HL-60 (cell line): ENCODE measurements around the gene TLR5.

ENCODE experiments used
- CTCF ChIP-seq: IDR thresholded peaks from one replicate; pipeline ENCODE4 v1.5.1; 2011; ENCODE audit warnings: low read length, control low read depth, inconsistent platforms; ENCODE audit not compliant: insufficient read depth
- TF ChIP-seq, protein P1 (sequence below): IDR thresholded peaks from 2 replicates; pipeline ENCODE4 v1.6.1; 2012; ENCODE audit warnings: low read depth; ENCODE audit not compliant: insufficient replicate concordance

DNA sequence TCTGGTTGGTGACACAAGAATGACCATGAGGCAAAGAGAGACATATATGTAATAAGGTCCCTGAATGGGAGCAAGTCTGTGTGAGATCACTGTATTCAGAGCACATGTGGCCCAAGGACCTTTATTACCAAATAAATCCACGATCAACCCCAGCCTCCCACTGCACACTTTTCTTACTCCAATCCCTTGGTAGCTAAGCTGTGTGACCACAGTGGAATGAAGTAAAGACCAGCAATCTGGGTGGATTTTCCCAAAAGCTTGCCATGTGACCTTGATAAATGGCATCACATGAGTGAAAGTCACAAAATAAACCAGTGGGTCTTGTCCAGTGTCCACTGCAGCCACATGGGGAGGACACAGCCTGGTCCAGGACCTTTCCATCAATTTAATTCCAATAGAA, 36.7 kb upstream of the TLR5 start:
- no peak for TF ChIP-seq CTCF
- TF ChIP-seq, protein P1, sequence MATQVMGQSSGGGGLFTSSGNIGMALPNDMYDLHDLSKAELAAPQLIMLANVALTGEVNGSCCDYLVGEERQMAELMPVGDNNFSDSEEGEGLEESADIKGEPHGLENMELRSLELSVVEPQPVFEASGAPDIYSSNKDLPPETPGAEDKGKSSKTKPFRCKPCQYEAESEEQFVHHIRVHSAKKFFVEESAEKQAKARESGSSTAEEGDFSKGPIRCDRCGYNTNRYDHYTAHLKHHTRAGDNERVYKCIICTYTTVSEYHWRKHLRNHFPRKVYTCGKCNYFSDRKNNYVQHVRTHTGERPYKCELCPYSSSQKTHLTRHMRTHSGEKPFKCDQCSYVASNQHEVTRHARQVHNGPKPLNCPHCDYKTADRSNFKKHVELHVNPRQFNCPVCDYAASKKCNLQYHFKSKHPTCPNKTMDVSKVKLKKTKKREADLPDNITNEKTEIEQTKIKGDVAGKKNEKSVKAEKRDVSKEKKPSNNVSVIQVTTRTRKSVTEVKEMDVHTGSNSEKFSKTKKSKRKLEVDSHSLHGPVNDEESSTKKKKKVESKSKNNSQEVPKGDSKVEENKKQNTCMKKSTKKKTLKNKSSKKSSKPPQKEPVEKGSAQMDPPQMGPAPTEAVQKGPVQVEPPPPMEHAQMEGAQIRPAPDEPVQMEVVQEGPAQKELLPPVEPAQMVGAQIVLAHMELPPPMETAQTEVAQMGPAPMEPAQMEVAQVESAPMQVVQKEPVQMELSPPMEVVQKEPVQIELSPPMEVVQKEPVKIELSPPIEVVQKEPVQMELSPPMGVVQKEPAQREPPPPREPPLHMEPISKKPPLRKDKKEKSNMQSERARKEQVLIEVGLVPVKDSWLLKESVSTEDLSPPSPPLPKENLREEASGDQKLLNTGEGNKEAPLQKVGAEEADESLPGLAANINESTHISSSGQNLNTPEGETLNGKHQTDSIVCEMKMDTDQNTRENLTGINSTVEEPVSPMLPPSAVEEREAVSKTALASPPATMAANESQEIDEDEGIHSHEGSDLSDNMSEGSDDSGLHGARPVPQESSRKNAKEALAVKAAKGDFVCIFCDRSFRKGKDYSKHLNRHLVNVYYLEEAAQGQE: no peak
